Muscle layer of colon (tissue), 2 donors: Measurements from ENCODE around the gene MARCHF3.

ENCODE experiments used
- H3K27ac ChIP-seq: one replicate; pipeline ENCODE4 v1.7.0; 2013; ENCODE audit warnings: low read depth, mild to moderate bottlenecking, low read length, moderate library complexity
- H3K27me3 ChIP-seq, 2 donors: one replicate each; pipeline ENCODE4 v1.7.0; 2013; ENCODE audit warnings: low read length in 2 of 2, mild to moderate bottlenecking in 2 of 2; ENCODE audit not compliant: insufficient read depth in 2 of 2, control insufficient read depth in 1 of 2
- H3K36me3 ChIP-seq: one replicate; pipeline ENCODE4 v1.7.0; 2013; ENCODE audit warnings: mild to moderate bottlenecking, low read length; ENCODE audit not compliant: insufficient read depth
- H3K4me1 ChIP-seq: one replicate; pipeline ENCODE4 v1.7.0; 2013; ENCODE audit warnings: mild to moderate bottlenecking, low read length; ENCODE audit not compliant: insufficient read depth
- H3K4me3 ChIP-seq, 2 donors: one replicate each; pipeline ENCODE4 v1.7.0; 2013; ENCODE audit warnings: low read length in 2 of 2, low read depth in 1 of 2, mild to moderate bottlenecking in 1 of 2, moderate library complexity in 1 of 2
- H3K9ac ChIP-seq: one replicate; pipeline ENCODE4 v1.7.0; 2013; ENCODE audit warnings: low read length
- H3K9me3 ChIP-seq: one replicate; pipeline ENCODE4 v1.7.0; 2013; ENCODE audit warnings: mild to moderate bottlenecking, low read length
- donor health status: abdominal sarcoma.
- donor health status: Adenocarcinoma of cecum.

MARCHF3 gene

DNA sequence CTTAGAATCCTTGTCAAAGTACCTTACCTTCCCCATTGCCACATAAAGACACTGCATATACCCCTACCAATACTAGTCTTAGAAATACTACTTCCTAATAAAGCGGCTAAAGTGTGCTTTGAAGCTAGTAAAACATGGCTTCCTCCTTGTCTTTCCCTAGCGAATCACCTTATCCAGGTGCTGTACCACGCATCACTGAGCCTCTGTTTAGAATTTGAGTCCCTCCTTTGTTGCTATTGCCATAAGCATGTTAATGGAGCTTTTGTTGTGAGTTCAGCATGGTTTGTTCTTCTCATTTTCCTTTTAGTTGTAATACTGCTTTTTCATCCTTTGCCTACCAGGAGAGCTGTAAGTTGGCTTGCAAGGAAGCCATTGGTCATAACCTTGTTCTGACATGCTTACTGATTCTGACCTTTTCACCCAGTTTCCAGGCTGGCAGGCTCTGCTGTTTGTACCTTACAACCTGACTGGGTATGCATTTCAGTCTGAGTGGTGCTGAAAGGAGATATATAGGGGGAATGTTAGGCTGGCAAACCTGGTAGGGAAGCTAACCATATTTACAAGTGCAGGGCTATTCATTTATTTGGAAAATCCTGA lies 203.6 kb downstream of the MARCHF3 start:
- H3K9me3 ChIP-seq: no peaks in the 10 kb centered on the region
- no peaks in the 10 kb centered on the region for H3K4me1 ChIP-seq
- H3K27me3 ChIP-seq: no peaks in the 10 kb centered on the region
- H3K27ac ChIP-seq: no peak overlapping the region
- H3K4me3 ChIP-seq: no peak overlapping the region
- no peak overlapping the region for H3K9ac ChIP-seq
- no peaks in the 10 kb centered on the region for H3K36me3 ChIP-seq

- no peak overlapping the region for H3K4me3 ChIP-seq
- H3K27ac ChIP-seq: no peak overlapping the region
- H3K36me3 ChIP-seq: no peaks in the 10 kb centered on the region
- H3K9ac ChIP-seq: no peak overlapping the region
- no peaks in the 10 kb centered on the region for H3K9me3 ChIP-seq
- no peaks in the 10 kb centered on the region for H3K4me1 ChIP-seq
- no peaks in the 10 kb centered on the region for H3K27me3 ChIP-seq
Measured at GRCh38 chr5:126819253-126819652, 211.1 kb downstream of the MARCHF3 start.

- no peaks in the 10 kb centered on the region for H3K36me3 ChIP-seq
- H3K4me1 ChIP-seq: no peaks in the 10 kb centered on the region
- no peak overlapping the region for H3K27ac ChIP-seq
- H3K9ac ChIP-seq: no peak overlapping the region
- H3K9me3 ChIP-seq: no peaks in the 10 kb centered on the region
- no peak overlapping the region for H3K4me3 ChIP-seq
- no peaks in the 10 kb centered on the region for H3K27me3 ChIP-seq
Measured at GRCh38 chr5:126818736-126819135, 211.6 kb downstream of the MARCHF3 start.
